Pericardium fibroblast (primary cell): ENCODE measurements around the gene PPIF. TPM values are rescaled to one million over a fixed set of nuclear protein-coding genes. Genes with fewer than 3 reads are reported as not detected.

Experiments used
- total RNA-seq: library from RNA; depleted of rRNA; stranded (reverse); fragments of >200 nt; gene quantifications from 2 replicates; pipeline ENCODE4 v1.2.3, GENCODE V29; 2015

Gene PPIF
- total RNA-seq = 33.9 and 38.0 TPM in 2 replicates

GRCh38 chr10:79347226-79347893 lies at the start of gene PPIF:
Gene PPIF (plus strand): TSS chr10:79347469. CDS start chr10:79347549, 80 bp downstream.

Other genes starting within 250 kb of the PPIF start
- gene ZCCHC24, start 98.2 kb downstream of the PPIF start, total RNA-seq = 62.0 and 80.3 TPM in 2 replicates
- 0.34 and 0.47 TPM in 2 replicates for gene EIF5AL1, start 165.1 kb downstream of the PPIF start, total RNA-seq
- gene SFTPA2, start 212.9 kb downstream of the PPIF start, total RNA-seq = not detected in 2 replicates